Measurements from ENCODE around the gene CCDC68.

GRCh38 chr18:54881229-54881768, 78.0 kb downstream of the CCDC68 start:
- TF ChIP-seq POLR2A (IDR thresholded peaks at IDR 0.05; ENCODE audit: low read depth, low read length), result no peak
- TF ChIP-seq POLR2AphosphoS5 (IDR thresholded peaks at IDR 0.05; ENCODE audit: low read depth, low read length), result no peak
- TF ChIP-seq TAF1 (IDR thresholded peaks at IDR 0.05; ENCODE audit: borderline replicate concordance, low read depth, low read length), result no peak
